Stimulated activated naive CD8-positive, alpha-beta T cell treated with anti-CD3 and anti-CD28 coated beads, Interleukin-15, amount 100 ng/mL, for 72 hours (primary cell): Measurements from ENCODE around the gene MTX3.

Experiments used
- ATAC-seq: fragments of 150-1000 bp; cut with Tn5 transposase; 2 replicates; pipeline ENCODE4 v1.10.0; 2021; ENCODE audit warnings: mild to moderate bottlenecking, moderate library complexity
- DNase-seq, 2 donors: peaks; one replicate each; pipeline ENCODE4 v3.0.0; 2021 to 2022
- H3K27ac Mint-ChIP-seq, 2 donors: one replicate each; pipeline ENCODE4 v1.8.0; 2022; ENCODE audit warnings: mild to moderate bottlenecking in 2 of 2, mixed read lengths in 2 of 2, moderate library complexity in 2 of 2
- H3K27me3 Mint-ChIP-seq: one replicate; pipeline ENCODE4 v1.8.0; 2022; ENCODE audit warnings: mixed read lengths
- H3K4me1 Mint-ChIP-seq: one replicate; pipeline ENCODE4 v1.8.0; 2022; ENCODE audit warnings: mild to moderate bottlenecking, mixed read lengths
- H3K4me3 Mint-ChIP-seq, 2 donors: one replicate each; pipeline ENCODE4 v1.8.0; 2022; ENCODE audit warnings: mild to moderate bottlenecking in 2 of 2, mixed read lengths in 2 of 2, moderate library complexity in 1 of 2
- H3K9me3 Mint-ChIP-seq, 2 donors: one replicate each; pipeline ENCODE4 v1.8.0; 2022; ENCODE audit warnings: mixed read lengths in 2 of 2

MTX3 gene, protein sequence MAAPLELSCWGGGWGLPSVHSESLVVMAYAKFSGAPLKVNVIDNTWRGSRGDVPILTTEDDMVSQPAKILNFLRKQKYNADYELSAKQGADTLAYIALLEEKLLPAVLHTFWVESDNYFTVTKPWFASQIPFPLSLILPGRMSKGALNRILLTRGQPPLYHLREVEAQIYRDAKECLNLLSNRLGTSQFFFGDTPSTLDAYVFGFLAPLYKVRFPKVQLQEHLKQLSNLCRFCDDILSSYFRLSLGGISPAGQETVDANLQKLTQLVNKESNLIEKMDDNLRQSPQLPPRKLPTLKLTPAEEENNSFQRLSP

DNA sequence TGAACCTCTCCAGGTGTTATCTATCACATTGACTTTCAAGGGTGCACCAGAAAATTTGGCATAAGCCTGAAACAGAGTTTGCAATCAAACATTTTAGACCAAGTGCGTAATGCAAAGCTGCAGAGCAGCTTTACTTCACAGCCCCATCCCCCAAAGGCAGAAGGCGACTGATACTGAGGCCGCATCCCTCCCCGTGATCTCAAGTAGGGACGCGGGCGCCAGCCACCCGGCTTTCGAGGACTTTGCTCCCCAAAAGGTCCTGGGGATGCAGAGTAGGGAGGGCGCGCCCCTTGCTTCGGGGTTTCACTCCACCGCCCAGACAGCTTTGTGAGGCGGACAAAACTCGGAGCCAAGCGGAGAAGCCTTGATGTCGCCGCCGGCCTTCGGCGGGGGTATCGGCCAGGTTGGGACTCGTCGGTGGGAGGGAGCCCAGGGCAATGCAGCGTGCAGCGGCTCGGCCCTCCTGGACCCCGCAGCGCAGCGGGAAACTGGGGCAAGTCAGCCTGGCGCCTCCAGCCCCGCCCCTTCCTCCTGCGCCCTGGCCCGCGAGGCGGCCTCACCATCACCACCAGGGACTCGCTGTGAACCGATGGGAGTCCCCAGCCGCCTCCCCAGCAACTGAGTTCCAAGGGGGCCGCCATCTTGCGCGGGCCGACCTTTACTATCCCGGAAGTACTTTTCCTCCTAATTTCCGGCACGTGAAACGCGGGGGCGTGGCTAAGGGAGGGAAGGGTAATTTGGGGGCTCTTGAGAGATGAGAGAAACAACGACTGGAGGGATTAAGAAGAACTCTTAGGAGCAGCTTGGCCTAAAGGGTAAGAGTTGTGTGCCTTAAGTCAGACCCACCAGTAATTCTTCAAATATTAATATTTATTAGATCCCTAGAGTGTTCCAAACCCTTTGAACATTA, at the start of gene MTX3:
Gene MTX3 (minus strand): TSS at position 665 of the 910 bp plus-strand sequence. CDS start 24 bp downstream, at position 641.
- Mint-ChIP-seq H3K4me1 (peaks cover 57% of the 10 kb centered on the region), H3K27ac (peak within 1 kb of the TSS; percentile 98 to 99)
- ATAC-seq, result peak; percentile 91

GRCh38 chr5:80039650-80040049, 48.6 kb upstream of the MTX3 start:
- DNase-seq, result no peak
- Mint-ChIP-seq H3K9me3 (no peaks in the 10 kb centered on the region), H3K4me3 (no peak overlapping the region), H3K27me3 (peaks cover 75% of the 10 kb centered on the region), H3K27ac (no peak overlapping the region), H3K4me1 (peaks cover 13% of the 10 kb centered on the region)
- no peak for ATAC-seq

More for the DNA sequence above, at the start of gene MTX3:
- Mint-ChIP-seq H3K4me3 (peak within 1 kb of the TSS; percentile 86 to 91), H3K27me3 (no peaks in the 10 kb centered on the region), H3K9me3 (no peaks in the 10 kb centered on the region)
- DNase-seq, result peak; percentile 87 to 93

DNA sequence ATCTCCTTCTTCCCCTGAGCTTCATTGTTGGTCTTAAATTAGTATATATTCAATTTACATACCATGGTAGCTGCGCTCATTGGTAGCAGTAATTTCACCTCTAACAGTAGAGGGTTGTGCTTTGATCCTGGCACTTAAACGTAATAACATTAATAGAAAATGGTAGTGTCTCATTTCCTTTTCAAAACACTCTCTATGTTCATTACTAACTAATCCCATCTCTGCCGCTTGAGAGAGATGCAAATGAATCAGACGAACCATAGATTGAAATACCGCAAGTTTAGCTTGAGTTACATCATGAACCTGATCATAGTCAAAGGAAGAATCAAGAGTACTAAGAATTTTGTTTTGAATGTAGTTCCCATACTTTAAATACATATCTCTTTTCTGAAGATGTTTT, 46.3 kb upstream of the MTX3 start:
- no peak for DNase-seq
- ATAC-seq, result peak; percentile 47
- Mint-ChIP-seq H3K4me1 (peaks cover 27% of the 10 kb centered on the region), H3K27ac (no peak overlapping the region), H3K4me3 (peak overlapping the region in 1 of 2 donors; percentile 7), H3K27me3 (peaks cover 78% of the 10 kb centered on the region), H3K9me3 (no peaks in the 10 kb centered on the region)

- Mint-ChIP-seq H3K27me3 (peaks cover 72% of the 10 kb centered on the region), H3K9me3 (no peaks in the 10 kb centered on the region), H3K4me3 (peak overlapping the region in 1 of 2 donors; percentile 6), H3K27ac (no peak overlapping the region), H3K4me1 (peaks cover 28% of the 10 kb centered on the region)
- DNase-seq, result no peak
- ATAC-seq, result no peak
Measured at GRCh38 chr5:80036615-80037014, 45.6 kb upstream of the MTX3 start.

DNA sequence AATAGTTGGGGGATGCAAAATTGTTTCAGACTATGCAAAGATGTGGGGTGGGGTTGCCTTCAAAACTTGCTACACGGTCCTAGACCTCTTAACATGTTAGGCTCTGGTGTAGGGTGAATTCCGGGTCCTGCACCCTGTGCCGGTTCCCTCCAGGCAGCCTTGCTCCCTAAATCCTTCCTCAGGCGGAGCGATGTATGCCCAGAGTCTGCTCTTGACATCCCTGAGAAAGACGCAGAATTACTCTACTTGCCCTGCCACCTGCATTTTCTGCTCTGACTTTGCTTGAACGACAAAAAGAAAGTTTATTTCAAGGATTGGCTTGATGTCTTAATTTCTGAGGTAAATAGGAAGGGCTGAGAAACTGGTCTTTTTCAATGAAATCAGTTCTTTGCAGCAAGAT, 44.8 kb upstream of the MTX3 start:
- Mint-ChIP-seq H3K9me3 (no peaks in the 10 kb centered on the region), H3K4me3 (peak overlapping the region; percentile 45 to 65), H3K4me1 (peaks cover 35% of the 10 kb centered on the region), H3K27ac (no peak overlapping the region), H3K27me3 (peaks cover 65% of the 10 kb centered on the region)
- DNase-seq (no peak), ATAC-seq (no peak)

DNA sequence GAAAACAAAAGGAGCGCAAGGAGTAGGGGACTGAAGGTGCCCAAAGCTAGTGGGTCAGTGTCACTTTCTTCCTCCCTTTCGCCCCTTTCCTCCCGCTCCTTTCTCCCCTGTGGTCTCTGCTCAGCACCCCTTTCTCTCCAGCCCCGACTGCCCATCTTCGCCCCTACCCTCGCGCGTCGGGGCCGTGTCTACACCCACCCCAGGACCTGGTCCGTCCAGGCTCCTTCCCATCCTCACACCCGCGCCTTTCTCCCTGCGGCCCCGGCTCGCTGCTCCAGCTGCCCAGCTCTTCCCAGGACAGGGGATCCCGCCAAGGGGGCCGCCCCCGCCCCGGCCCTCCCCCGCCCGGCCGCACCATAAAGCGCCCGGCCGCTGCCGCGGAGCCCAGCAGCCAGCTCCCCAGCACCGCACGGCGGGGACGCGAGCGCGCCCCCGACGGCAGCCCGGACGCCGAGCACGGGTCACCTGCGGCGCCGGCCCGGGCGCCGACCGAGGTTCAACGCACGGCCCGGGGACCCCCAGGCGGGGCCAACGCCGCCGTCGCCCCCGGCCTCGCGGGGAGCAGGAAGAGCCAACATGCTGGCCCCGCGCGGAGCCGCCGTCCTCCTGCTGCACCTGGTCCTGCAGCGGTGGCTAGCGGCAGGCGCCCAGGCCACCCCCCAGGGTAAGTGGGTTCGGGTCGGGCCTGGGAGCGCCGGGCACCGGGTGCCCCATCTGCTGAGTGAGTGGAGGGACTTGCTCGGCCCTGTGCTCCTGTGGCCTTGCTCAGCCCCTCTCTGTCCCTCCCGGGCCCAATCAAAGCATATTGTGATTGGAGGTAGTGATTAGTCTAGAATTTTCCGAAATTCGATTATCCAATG, 44.1 kb upstream of the MTX3 start, which contains the start of gene THBS4:
Gene THBS4 (plus strand): TSS at position 387 of the 860 bp plus-strand sequence. CDS start 190 bp downstream, at position 577.
- H3K27ac Mint-ChIP-seq, result no peak within 1 kb of the TSS
- ATAC-seq, result peak; percentile 57
- DNase-seq, result peak in 1 of 2 donors; percentile 23
- H3K4me1 Mint-ChIP-seq, result peaks cover 36% of the 10 kb centered on the region
- H3K9me3 Mint-ChIP-seq, result no peaks in the 10 kb centered on the region
- peaks cover 58% of the 10 kb centered on the region for H3K27me3 Mint-ChIP-seq
- peak within 1 kb of the TSS; percentile 70 to 71 for H3K4me3 Mint-ChIP-seq

DNA sequence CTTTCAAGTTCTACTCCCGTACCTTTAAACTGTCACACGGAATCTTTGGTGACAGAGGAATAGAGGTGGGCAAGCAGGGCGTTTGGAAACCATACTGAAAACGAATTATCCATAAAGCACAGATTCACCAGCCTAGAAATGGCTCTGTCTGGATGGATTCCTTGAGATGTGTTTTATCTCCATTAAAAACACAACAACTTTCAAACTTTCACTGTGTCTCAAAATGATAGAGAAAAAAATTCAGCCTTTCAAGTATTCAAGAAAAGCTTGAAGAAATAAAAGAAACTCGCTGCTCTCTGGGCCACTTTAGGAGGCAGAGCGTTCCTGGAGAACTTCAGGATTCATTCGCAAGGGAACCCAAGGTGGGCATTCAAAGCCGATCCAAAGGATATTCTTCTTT, 43.5 kb upstream of the MTX3 start:
- DNase-seq, result no peak
- Mint-ChIP-seq H3K4me1 (peaks cover 36% of the 10 kb centered on the region), H3K4me3 (peak overlapping the region; percentile 70 to 71), H3K27ac (no peak overlapping the region), H3K27me3 (peaks cover 52% of the 10 kb centered on the region), H3K9me3 (no peaks in the 10 kb centered on the region)
- ATAC-seq, result no peak

DNA sequence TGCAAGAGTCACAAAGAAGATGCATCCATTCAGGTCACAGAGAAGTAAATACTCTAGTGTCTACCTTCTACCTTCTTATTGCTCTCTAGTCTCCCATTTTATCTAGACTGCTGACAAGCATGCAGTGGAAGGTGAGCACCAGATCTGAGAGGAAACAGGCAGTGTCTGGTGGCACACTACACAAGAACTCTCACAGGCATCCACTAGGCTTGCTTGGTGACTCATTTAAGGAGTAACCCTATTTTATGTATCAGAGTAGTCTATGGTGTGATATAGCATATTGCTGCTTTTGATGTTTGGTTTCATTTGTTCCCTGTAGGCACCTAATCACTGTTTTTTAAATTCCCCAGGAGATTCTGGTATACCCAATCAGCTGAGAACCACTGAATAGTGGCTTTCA, 42.5 kb upstream of the MTX3 start:
- H3K4me1 Mint-ChIP-seq, result peaks cover 36% of the 10 kb centered on the region
- ATAC-seq (peak; percentile 96), DNase-seq (peak; percentile 26 to 31)
- no peaks in the 10 kb centered on the region for H3K9me3 Mint-ChIP-seq
- no peak overlapping the region for H3K27ac Mint-ChIP-seq
- H3K27me3 Mint-ChIP-seq, result peaks cover 51% of the 10 kb centered on the region
- H3K4me3 Mint-ChIP-seq, result no peak overlapping the region

DNA sequence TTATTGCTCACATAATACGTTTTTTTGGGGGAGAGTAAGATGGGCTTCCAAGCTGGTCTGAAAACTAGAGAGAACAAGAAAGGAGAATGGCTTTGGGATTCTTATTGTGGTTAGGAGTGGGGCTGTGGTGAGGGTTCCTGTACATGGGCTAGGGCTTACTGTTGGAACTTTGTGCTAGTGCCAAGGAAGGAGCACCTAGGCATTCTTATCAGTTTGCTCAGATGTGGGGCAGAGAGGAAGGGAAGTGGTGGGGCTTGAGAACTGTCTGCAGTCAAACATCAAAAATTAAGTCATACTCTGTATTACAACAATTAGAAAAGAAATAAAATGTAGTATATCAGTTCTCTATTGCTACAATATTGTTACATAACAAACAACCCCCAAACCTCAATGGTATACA, 40.0 kb upstream of the MTX3 start:
- H3K27ac Mint-ChIP-seq, result no peak overlapping the region
- DNase-seq (no peak), ATAC-seq (no peak)
- peaks cover 40% of the 10 kb centered on the region for H3K4me1 Mint-ChIP-seq
- peaks cover 49% of the 10 kb centered on the region for H3K27me3 Mint-ChIP-seq
- H3K9me3 Mint-ChIP-seq, result no peaks in the 10 kb centered on the region
- no peak overlapping the region for H3K4me3 Mint-ChIP-seq

DNA sequence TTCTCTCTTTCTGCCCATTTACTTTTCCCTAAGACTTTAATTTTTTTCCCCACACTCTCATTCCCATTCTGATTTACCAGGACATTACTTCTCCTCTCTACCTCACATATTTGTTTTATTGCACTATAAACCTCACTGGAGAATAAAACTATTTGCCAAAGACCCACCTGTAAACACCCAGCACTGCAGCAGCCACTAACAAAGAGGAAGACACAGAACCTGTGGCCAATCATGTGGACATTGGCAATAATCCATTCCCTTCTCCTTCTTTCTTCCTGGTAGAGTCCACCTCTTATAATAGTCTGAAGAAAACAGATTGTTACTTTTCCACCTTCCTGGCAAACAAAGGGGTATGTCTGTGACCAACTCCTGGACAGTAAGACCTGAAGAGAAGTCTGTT, 35.8 kb upstream of the MTX3 start:
- no peak for ATAC-seq
- Mint-ChIP-seq H3K4me1 (peaks cover 15% of the 10 kb centered on the region), H3K27ac (no peak overlapping the region), H3K9me3 (no peaks in the 10 kb centered on the region), H3K27me3 (peaks cover 22% of the 10 kb centered on the region), H3K4me3 (no peak overlapping the region)
- no peak for DNase-seq

- H3K27ac Mint-ChIP-seq, result no peak overlapping the region
- H3K4me1 Mint-ChIP-seq, result peaks cover 6% of the 10 kb centered on the region
- DNase-seq (no peak), ATAC-seq (no peak)
- no peak overlapping the region for H3K4me3 Mint-ChIP-seq
- peaks cover 22% of the 10 kb centered on the region for H3K27me3 Mint-ChIP-seq
- H3K9me3 Mint-ChIP-seq, result no peaks in the 10 kb centered on the region
Measured at GRCh38 chr5:80025069-80025468, 34.0 kb upstream of the MTX3 start.

DNA sequence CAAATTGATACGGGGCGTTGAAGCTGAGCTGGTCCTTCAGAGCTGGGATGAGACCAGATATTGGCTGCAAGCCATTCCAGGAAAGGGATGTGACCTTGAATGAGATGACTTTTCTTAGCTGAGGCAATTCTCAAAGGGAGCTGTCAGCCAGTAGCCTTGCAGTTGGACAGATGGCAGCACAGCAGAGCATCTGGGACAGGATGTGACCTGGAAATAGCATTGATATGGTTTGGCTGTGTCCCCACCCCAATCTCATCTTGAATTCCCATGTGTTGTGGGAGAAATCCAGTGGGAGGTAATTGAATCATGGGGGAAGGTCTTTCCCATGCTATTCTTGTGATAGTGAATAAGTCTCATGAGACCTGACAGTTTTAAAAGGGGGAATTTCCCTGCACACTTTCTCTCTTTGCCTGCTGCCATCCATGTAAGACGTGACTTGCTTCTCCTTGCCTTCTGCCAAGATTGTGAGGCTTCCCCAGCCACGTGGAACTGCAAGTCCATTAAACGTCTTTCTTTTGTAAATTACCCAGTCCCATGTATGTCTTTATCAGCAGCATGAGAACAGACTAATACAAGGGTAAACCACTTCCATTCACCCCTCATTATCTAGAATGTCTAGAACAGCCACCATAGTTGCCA, 19.8 kb upstream of the MTX3 start:
- no peak for ATAC-seq
- Mint-ChIP-seq H3K9me3 (peaks cover 0 to 6% of the 10 kb centered on the region in 2 donors), H3K27me3 (no peaks in the 10 kb centered on the region), H3K4me1 (peaks cover 3% of the 10 kb centered on the region), H3K27ac (no peak overlapping the region), H3K4me3 (no peak overlapping the region)
- DNase-seq, result no peak

- H3K27ac Mint-ChIP-seq, result no peak overlapping the region
- no peak overlapping the region for H3K4me3 Mint-ChIP-seq
- DNase-seq, result no peak
- H3K9me3 Mint-ChIP-seq, result peaks cover 0 to 6% of the 10 kb centered on the region in 2 donors
- H3K4me1 Mint-ChIP-seq, result no peaks in the 10 kb centered on the region
- no peak for ATAC-seq
- H3K27me3 Mint-ChIP-seq, result no peaks in the 10 kb centered on the region
Measured at GRCh38 chr5:80008995-80009765, 18.1 kb upstream of the MTX3 start.

GRCh38 chr5:80002677-80003076, 11.6 kb upstream of the MTX3 start:
- H3K27me3 Mint-ChIP-seq, result no peaks in the 10 kb centered on the region
- DNase-seq (no peak), ATAC-seq (no peak)
- no peak overlapping the region for H3K27ac Mint-ChIP-seq
- H3K9me3 Mint-ChIP-seq, result peaks cover 0 to 6% of the 10 kb centered on the region in 2 donors
- peaks cover 6% of the 10 kb centered on the region for H3K4me1 Mint-ChIP-seq
- H3K4me3 Mint-ChIP-seq, result no peak overlapping the region
